Cardiac fibroblast (primary cell): Measurements from ENCODE around the gene EIF5.
"Not testable (repeated sequence)": the region's sequence is repeated elsewhere in the genome, so short reads cannot be mapped to it uniquely, and the experiment has no call there.

ENCODE experiments used
- DNase-seq, 2 donors: peaks; one replicate each; pipeline versions ENCODE4 v3.0.0 to v3.0.0-alpha.2; 2010; ENCODE audit warnings: low read depth in 2 of 2
- H3K4me3 ChIP-seq, 2 donors: replicated peaks in 1 of 2; 1 replicate in 1 of 2; 2 replicates in 1 of 2; pipeline ENCODE4 v1.5.1; 2011; ENCODE audit warnings: low read depth in 2 of 2, low read length in 2 of 2, mild to moderate bottlenecking in 2 of 2, moderate library complexity in 1 of 2
- TF ChIP-seq, protein P1 (sequence below): IDR thresholded peaks from one replicate; pipeline ENCODE4 v1.5.1; 2011; ENCODE audit warnings: low read depth, mild to moderate bottlenecking, low read length, inconsistent platforms

EIF5 gene

DNA sequence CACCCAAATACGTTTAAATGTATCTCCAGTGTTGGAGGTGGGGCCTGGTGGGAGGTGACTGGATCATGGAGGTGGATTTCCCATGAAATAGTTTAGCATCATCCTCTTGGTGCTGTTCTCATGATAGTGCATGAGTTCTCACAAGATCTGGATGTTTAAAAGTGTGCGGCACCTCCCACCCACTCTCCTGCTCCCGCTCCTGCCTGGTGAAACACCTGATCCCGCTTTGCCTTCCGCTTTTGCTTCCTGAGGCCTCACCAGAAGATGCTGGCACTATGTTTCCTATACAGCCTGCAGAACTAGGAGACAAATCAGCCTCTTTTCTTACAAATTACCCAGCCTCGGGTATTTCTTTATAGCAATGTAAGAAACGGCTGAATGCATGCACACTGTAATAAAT is 20.1 kb downstream of the EIF5 start:
- TF ChIP-seq, protein P1, sequence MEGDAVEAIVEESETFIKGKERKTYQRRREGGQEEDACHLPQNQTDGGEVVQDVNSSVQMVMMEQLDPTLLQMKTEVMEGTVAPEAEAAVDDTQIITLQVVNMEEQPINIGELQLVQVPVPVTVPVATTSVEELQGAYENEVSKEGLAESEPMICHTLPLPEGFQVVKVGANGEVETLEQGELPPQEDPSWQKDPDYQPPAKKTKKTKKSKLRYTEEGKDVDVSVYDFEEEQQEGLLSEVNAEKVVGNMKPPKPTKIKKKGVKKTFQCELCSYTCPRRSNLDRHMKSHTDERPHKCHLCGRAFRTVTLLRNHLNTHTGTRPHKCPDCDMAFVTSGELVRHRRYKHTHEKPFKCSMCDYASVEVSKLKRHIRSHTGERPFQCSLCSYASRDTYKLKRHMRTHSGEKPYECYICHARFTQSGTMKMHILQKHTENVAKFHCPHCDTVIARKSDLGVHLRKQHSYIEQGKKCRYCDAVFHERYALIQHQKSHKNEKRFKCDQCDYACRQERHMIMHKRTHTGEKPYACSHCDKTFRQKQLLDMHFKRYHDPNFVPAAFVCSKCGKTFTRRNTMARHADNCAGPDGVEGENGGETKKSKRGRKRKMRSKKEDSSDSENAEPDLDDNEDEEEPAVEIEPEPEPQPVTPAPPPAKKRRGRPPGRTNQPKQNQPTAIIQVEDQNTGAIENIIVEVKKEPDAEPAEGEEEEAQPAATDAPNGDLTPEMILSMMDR = no peak
- no peak for DNase-seq
- no peak overlapping the region for H3K4me3 ChIP-seq

GRCh38 chr14:103356024-103356682 is 22.1 kb downstream of the EIF5 start:
- no peak for DNase-seq
- TF ChIP-seq, protein P1 = no peak
- no peak overlapping the region for H3K4me3 ChIP-seq

DNA sequence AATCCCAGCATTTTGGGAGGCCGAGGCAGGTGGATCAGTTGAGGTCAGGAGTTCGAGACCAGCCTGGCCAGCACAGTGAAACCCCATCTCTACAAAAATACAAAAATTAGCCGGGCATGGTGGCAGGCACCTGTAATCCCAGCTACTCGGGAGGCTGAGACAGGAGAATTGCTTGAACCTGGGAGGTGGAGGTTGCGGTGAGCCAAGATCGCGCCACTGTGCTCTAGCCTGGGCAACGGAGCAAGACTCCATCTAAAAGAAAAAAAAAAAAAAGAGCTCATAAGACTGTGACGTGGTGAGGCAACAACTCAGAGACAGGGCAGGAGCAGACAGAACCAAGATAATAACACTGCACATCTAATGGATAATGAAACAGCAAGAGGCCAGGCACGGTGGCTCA is 23.5 kb downstream of the EIF5 start:
- not testable (repeated sequence) for H3K4me3 ChIP-seq, DNase-seq

DNA sequence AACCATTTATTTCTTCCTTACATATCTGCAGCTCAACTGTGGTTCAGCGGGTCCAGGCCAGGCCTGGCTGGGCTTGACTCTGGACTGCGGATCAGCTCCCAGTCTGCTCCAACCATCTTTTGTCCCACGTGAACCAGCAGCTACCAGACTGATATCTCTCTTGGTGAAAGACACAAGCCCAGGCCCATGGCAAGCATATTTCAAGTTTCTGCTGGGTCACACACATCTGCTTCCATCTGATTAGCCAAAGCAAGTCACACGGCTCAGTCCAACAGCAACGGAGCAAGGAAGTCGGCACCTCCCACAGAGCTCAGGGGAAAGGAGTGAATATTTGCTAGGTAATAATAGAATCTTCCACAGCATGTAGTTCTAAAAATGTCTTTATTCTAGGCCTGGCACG is 26.5 kb downstream of the EIF5 start:
- no peak for DNase-seq
- H3K4me3 ChIP-seq = no peak overlapping the region
- TF ChIP-seq, protein P1 = no peak

DNA sequence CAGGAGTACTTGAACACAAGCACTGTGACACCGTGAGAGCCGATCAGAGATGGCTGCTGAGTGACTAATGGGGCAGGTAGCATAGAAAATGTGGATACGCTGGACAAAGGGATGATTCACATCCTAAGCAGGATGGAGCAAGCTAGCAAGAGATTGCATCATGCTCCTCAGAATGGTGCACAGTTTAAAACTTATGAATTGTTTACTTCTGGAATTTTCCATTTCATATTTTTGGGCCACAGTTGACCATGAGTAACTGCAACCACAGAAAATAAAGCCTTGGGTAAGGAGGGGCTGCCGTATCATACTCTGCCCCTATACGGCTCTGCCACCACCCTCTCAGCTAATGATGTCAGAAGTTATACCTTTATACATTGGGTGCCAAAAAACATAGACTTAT is 27.8 kb downstream of the EIF5 start:
- H3K4me3 ChIP-seq = no peak overlapping the region
- DNase-seq = peak; percentile 92 to 99
- TF ChIP-seq, protein P1 = no peak

DNA sequence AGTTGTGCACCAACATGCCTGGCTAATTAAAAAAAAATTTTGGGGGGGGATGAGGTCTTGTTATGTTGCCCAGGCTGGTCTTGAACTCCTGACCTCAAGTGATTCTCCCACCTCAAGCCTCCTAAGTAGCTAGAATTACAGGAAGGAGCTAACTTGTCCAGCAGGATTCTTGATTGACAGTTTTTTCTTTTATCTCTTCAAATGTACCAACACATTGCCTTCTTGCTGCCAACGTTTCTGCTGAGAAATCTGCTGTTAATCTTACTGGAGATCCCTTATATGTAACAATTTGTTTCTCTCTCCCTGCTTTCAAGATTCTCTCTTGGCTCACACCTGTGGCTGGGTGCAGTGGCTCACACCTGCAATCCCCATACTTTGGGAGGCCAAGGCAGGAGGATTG is 28.7 kb downstream of the EIF5 start:
- TF ChIP-seq, protein P1 = no peak
- no peak for DNase-seq
- H3K4me3 ChIP-seq = no peak overlapping the region

GRCh38 chr14:103366741-103367140 is 32.7 kb downstream of the EIF5 start:
- no peak overlapping the region for H3K4me3 ChIP-seq
- TF ChIP-seq, protein P1 = no peak

More at GRCh38 chr14:103366741-103367140, 32.7 kb downstream of the EIF5 start:
- no peak for DNase-seq
